ENCODE measurements around the gene HTR7. TPM values are rescaled to one million over a fixed set of nuclear protein-coding genes. Genes with fewer than 3 reads are reported as not detected.
A peak's percentile ranks its signal among the peaks of the same experiment; 100 is the strongest.

HTR7 gene
- total and polyA plus RNA-seq, 4 donors = 1.3 to 3.1 (median 2.3) TPM

- intact Hi-C loops (cut with DNase I) = no loop called here
- 74% methylated on average over 3 of the region's 3 CpGs for WGBS, 2 donors
- DNase-seq = no peak
These were observed 111.0 kb downstream of the HTR7 start for GRCh38 chr10:90746829-90747228.

GRCh38 chr10:90745565-90745964, 112.3 kb downstream of the HTR7 start:
- Histone ChIP-seq H3K27me3 (ENCODE audit: control insufficient read depth in 1 of 2, insufficient read depth in 2 of 2, low read length in 1 of 2) (no peaks in the 10 kb centered on the region), H3K4me1 (ENCODE audit: control insufficient read depth in 1 of 2, insufficient read depth in 2 of 2, low read length in 2 of 2) (no peaks in the 10 kb centered on the region), H3K4me3 (ENCODE audit: low read length in 2 of 2) (no peak overlapping the region), H3K27ac (ENCODE audit: low read depth in 1 of 2, low read length in 2 of 2) (no peak overlapping the region), H3K36me3 (ENCODE audit: control insufficient read depth in 1 of 2, insufficient read depth in 2 of 2, low read length in 1 of 2) (peaks cover 0 to 2% of the 10 kb centered on the region in 2 donors), H3K9me3 (ENCODE audit: control insufficient read depth, low read length) (peaks cover 5% of the 10 kb centered on the region)
- ATAC-seq (ENCODE audit: low FRiP score) = no peak
- DNase-seq = no peak
- WGBS, 2 donors = 27 to 30% methylated on average over 2 of the region's 2 CpGs
- intact Hi-C loops (cut with DNase I) = no loop called here

More at GRCh38 chr10:90746829-90747228, 111.0 kb downstream of the HTR7 start:
- ATAC-seq (ENCODE audit: low FRiP score) = no peak
- no peak overlapping the region for H3K4me3 ChIP-seq (ENCODE audit: low read length in 2 of 2)
- H3K27me3 ChIP-seq (ENCODE audit: control insufficient read depth in 1 of 2, insufficient read depth in 2 of 2, low read length in 1 of 2) = no peaks in the 10 kb centered on the region
- no peak overlapping the region for H3K27ac ChIP-seq (ENCODE audit: low read depth in 1 of 2, low read length in 2 of 2)
- peaks cover 0 to 2% of the 10 kb centered on the region in 2 donors for H3K36me3 ChIP-seq (ENCODE audit: control insufficient read depth in 1 of 2, insufficient read depth in 2 of 2, low read length in 1 of 2)
- no peaks in the 10 kb centered on the region for H3K4me1 ChIP-seq (ENCODE audit: control insufficient read depth in 1 of 2, insufficient read depth in 2 of 2, low read length in 2 of 2)
- H3K9me3 ChIP-seq (ENCODE audit: control insufficient read depth, low read length) = peaks cover 3% of the 10 kb centered on the region

GRCh38 chr10:90743291-90743690, 114.5 kb downstream of the HTR7 start:
- no peaks in the 10 kb centered on the region for H3K27me3 ChIP-seq (ENCODE audit: control insufficient read depth in 1 of 2, insufficient read depth in 2 of 2, low read length in 1 of 2)
- H3K27ac ChIP-seq (ENCODE audit: low read depth in 1 of 2, low read length in 2 of 2) = no peak overlapping the region
- ATAC-seq (ENCODE audit: low FRiP score) (no peak), DNase-seq (no peak)
- intact Hi-C loops (cut with DNase I) = no loop called here
- H3K4me1 ChIP-seq (ENCODE audit: control insufficient read depth in 1 of 2, insufficient read depth in 2 of 2, low read length in 2 of 2) = no peaks in the 10 kb centered on the region
- WGBS, 2 donors = 92 to 96% methylated on average over 3 of the region's 3 CpGs
- H3K36me3 ChIP-seq (ENCODE audit: control insufficient read depth in 1 of 2, insufficient read depth in 2 of 2, low read length in 1 of 2) = peaks cover 0 to 2% of the 10 kb centered on the region in 2 donors
- H3K4me3 ChIP-seq (ENCODE audit: low read length in 2 of 2) = no peak overlapping the region
- H3K9me3 ChIP-seq (ENCODE audit: control insufficient read depth, low read length) = peaks cover 5% of the 10 kb centered on the region

- no peak overlapping the region for H3K27ac ChIP-seq (ENCODE audit: low read depth in 1 of 2, low read length in 2 of 2)
- intact Hi-C loops (cut with DNase I) = no loop called here
- H3K27me3 ChIP-seq (ENCODE audit: control insufficient read depth in 1 of 2, insufficient read depth in 2 of 2, low read length in 1 of 2) = no peaks in the 10 kb centered on the region
- peaks cover 5% of the 10 kb centered on the region for H3K9me3 ChIP-seq (ENCODE audit: control insufficient read depth, low read length)
- H3K36me3 ChIP-seq (ENCODE audit: control insufficient read depth in 1 of 2, insufficient read depth in 2 of 2, low read length in 1 of 2) = peaks cover 0 to 2% of the 10 kb centered on the region in 2 donors
- no peaks in the 10 kb centered on the region for H3K4me1 ChIP-seq (ENCODE audit: control insufficient read depth in 1 of 2, insufficient read depth in 2 of 2, low read length in 2 of 2)
- 89 to 91% methylated on average over 3 of the region's 3 CpGs for WGBS, 2 donors
- DNase-seq (no peak), ATAC-seq (ENCODE audit: low FRiP score) (peak; percentile 34)
- no peak overlapping the region for H3K4me3 ChIP-seq (ENCODE audit: low read length in 2 of 2)
These were observed 115.8 kb downstream of the HTR7 start for GRCh38 chr10:90741926-90742565.

GRCh38 chr10:90740265-90740664, 117.6 kb downstream of the HTR7 start:
- Histone ChIP-seq H3K4me3 (ENCODE audit: low read length in 2 of 2) (no peak overlapping the region), H3K36me3 (ENCODE audit: control insufficient read depth in 1 of 2, insufficient read depth in 2 of 2, low read length in 1 of 2) (peaks cover 0 to 2% of the 10 kb centered on the region in 2 donors), H3K4me1 (ENCODE audit: control insufficient read depth in 1 of 2, insufficient read depth in 2 of 2, low read length in 2 of 2) (no peaks in the 10 kb centered on the region), H3K27ac (ENCODE audit: low read depth in 1 of 2, low read length in 2 of 2) (no peak overlapping the region), H3K27me3 (ENCODE audit: control insufficient read depth in 1 of 2, insufficient read depth in 2 of 2, low read length in 1 of 2) (no peaks in the 10 kb centered on the region), H3K9me3 (ENCODE audit: control insufficient read depth, low read length) (peaks cover 5% of the 10 kb centered on the region)
- no peak for DNase-seq
- ATAC-seq (ENCODE audit: low FRiP score) = no peak
- intact Hi-C loops (cut with DNase I) = no loop called here
- 88 to 91% methylated on average over 2 of the region's 2 CpGs for WGBS, 2 donors

- intact Hi-C loops (cut with DNase I) = no loop called here
- no peak for DNase-seq
- H3K4me3 ChIP-seq (ENCODE audit: low read length in 2 of 2) = no peak overlapping the region
- ATAC-seq (ENCODE audit: low FRiP score) = no peak
- H3K27ac ChIP-seq (ENCODE audit: low read depth in 1 of 2, low read length in 2 of 2) = no peak overlapping the region
- no peaks in the 10 kb centered on the region for H3K4me1 ChIP-seq (ENCODE audit: control insufficient read depth in 1 of 2, insufficient read depth in 2 of 2, low read length in 2 of 2)
- H3K27me3 ChIP-seq (ENCODE audit: control insufficient read depth in 1 of 2, insufficient read depth in 2 of 2, low read length in 1 of 2) = no peaks in the 10 kb centered on the region
- H3K36me3 ChIP-seq (ENCODE audit: control insufficient read depth in 1 of 2, insufficient read depth in 2 of 2, low read length in 1 of 2) = peaks cover 0 to 2% of the 10 kb centered on the region in 2 donors
- peaks cover 5% of the 10 kb centered on the region for H3K9me3 ChIP-seq (ENCODE audit: control insufficient read depth, low read length)
- 63 to 73% methylated on average over 2 of the region's 2 CpGs for WGBS, 2 donors
These were observed 119.0 kb downstream of the HTR7 start for GRCh38 chr10:90738885-90739284.

- ATAC-seq (ENCODE audit: low FRiP score) (no peak), DNase-seq (no peak)
- H3K9me3 ChIP-seq (ENCODE audit: control insufficient read depth, low read length) = no peaks in the 10 kb centered on the region
- 73 to 77% methylated on average over 2 of the region's 2 CpGs for WGBS, 2 donors
- H3K27ac ChIP-seq (ENCODE audit: low read depth in 1 of 2, low read length in 2 of 2) = no peak overlapping the region
- no peaks in the 10 kb centered on the region for H3K4me1 ChIP-seq (ENCODE audit: control insufficient read depth in 1 of 2, insufficient read depth in 2 of 2, low read length in 2 of 2)
- H3K4me3 ChIP-seq (ENCODE audit: low read length in 2 of 2) = no peak overlapping the region
- intact Hi-C loops (cut with DNase I) = no loop called here
- H3K36me3 ChIP-seq (ENCODE audit: control insufficient read depth in 1 of 2, insufficient read depth in 2 of 2, low read length in 1 of 2) = no peaks in the 10 kb centered on the region
- H3K27me3 ChIP-seq (ENCODE audit: control insufficient read depth in 1 of 2, insufficient read depth in 2 of 2, low read length in 1 of 2) = no peaks in the 10 kb centered on the region
These were observed 123.4 kb downstream of the HTR7 start for GRCh38 chr10:90734415-90734814.

GRCh38 chr10:90732581-90732980, 125.3 kb downstream of the HTR7 start:
- H3K4me3 ChIP-seq (ENCODE audit: low read length in 2 of 2) = no peak overlapping the region
- no peaks in the 10 kb centered on the region for H3K9me3 ChIP-seq (ENCODE audit: control insufficient read depth, low read length)
- no peaks in the 10 kb centered on the region for H3K27me3 ChIP-seq (ENCODE audit: control insufficient read depth in 1 of 2, insufficient read depth in 2 of 2, low read length in 1 of 2)
- ATAC-seq (ENCODE audit: low FRiP score) (no peak), DNase-seq (no peak)
- intact Hi-C loops (cut with DNase I) = no loop called here
- 68 to 77% methylated on average over 3 of the region's 3 CpGs for WGBS, 2 donors
- H3K36me3 ChIP-seq (ENCODE audit: control insufficient read depth in 1 of 2, insufficient read depth in 2 of 2, low read length in 1 of 2) = no peaks in the 10 kb centered on the region
- H3K4me1 ChIP-seq (ENCODE audit: control insufficient read depth in 1 of 2, insufficient read depth in 2 of 2, low read length in 2 of 2) = no peaks in the 10 kb centered on the region
- H3K27ac ChIP-seq (ENCODE audit: low read depth in 1 of 2, low read length in 2 of 2) = no peak overlapping the region

- intact Hi-C loops (cut with DNase I) = no loop called here
- H3K4me3 ChIP-seq (ENCODE audit: low read length in 2 of 2) = no peak overlapping the region
- WGBS, 2 donors = 72 to 80% methylated on average over 6 of the region's 6 CpGs
- H3K27ac ChIP-seq (ENCODE audit: low read depth in 1 of 2, low read length in 2 of 2) = no peak overlapping the region
- no peaks in the 10 kb centered on the region for H3K4me1 ChIP-seq (ENCODE audit: control insufficient read depth in 1 of 2, insufficient read depth in 2 of 2, low read length in 2 of 2)
- no peaks in the 10 kb centered on the region for H3K36me3 ChIP-seq (ENCODE audit: control insufficient read depth in 1 of 2, insufficient read depth in 2 of 2, low read length in 1 of 2)
- ATAC-seq (ENCODE audit: low FRiP score) = no peak
- DNase-seq = no peak
- peaks cover 3% of the 10 kb centered on the region for H3K9me3 ChIP-seq (ENCODE audit: control insufficient read depth, low read length)
- H3K27me3 ChIP-seq (ENCODE audit: control insufficient read depth in 1 of 2, insufficient read depth in 2 of 2, low read length in 1 of 2) = no peaks in the 10 kb centered on the region
These were observed 134.3 kb downstream of the HTR7 start for GRCh38 chr10:90723416-90724068.

Data from aorta (tissue), 5 donors.